ENCODE data around the gene ZRANB1. TPM values are rescaled to one million over a fixed set of nuclear protein-coding genes. Genes with fewer than 3 reads are reported as not detected.

Gene ZRANB1
- total and polyA plus RNA-seq, 2 experiments from 2014 or later, result 4.2 to 26.7 TPM

DNA sequence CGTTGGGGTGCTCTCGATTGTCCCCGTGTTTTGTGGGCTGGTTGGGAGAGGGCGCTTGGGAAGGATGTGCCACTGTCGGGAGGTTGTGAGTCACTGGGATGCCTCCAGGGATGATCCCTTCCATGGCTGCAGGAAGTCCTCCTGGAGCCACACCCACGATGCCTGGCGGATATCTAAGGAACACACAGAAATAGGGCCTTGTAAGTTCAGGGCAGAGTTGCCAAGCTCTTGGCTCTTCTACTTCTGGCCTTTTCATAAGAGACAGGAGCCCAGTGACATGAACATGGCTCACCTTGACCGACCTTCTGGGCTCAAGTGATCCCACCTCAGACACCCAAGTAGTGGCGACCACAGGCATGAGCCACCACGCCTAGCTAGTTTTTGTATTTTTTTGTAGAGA is 47.6 kb downstream of the ZRANB1 start:
- H3K36me3 ChIP-seq (ENCODE audit: insufficient read depth), result peaks cover 55% of the 10 kb centered on the region

DNA sequence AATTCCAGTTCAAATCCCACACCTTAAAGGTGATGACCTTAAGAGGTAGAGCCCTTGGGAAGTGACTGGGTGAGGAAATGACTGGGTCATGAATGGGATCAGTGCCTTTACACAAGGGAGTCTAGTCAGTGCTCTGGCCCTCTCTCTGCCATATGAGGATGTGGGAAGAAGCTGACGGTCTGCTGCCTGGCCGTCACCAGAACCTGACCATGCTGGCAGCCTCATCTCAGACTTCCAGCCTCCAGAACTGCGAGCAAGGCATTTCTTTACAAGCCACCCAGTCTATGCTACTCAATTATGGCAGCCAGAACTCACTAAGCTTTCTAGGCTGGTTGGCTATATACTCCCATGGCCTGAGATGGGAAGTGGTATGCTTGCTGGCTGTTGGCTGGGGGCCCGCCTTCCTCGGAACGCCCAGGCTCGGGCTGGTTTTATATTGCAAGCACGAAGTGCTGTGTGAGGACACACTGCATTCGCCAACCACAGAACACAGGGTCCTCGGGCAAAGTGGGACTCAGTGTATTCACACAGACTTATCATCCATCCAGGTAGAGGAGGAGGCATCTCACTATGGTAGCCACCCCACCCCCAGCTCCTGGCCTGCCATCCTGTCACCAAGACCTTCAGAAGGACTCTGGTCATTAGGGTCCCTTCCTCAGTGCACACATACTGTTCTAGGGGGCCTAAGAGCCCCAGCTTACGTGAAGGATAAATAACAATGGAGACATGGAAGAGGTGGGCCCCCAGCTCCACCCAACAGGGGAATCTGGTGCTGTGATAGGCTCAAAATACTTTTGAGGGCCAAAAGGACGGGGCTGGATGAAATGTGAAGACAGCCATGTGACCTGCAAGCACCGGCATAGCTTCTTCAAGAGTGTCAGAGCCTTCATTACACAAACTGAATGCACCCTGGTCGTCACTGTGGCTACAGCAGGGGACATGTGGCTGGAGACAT is 49.0 kb downstream of the ZRANB1 start:
- Histone ChIP-seq H3K27me3 (ENCODE audit: insufficient read depth) (no peaks in the 10 kb centered on the region), H3K9me2 (ENCODE audit: insufficient read depth) (no peaks in the 10 kb centered on the region), H3K27ac (ENCODE audit: low read depth) (peak overlapping the region; percentile 59), H3K4me2 (no peak overlapping the region), H3K4me1 (ENCODE audit: insufficient read depth) (no peaks in the 10 kb centered on the region; the same call in 1 of the 2 replicates), H3K36me3 (ENCODE audit: insufficient read depth) (peaks cover 53% of the 10 kb centered on the region), H3K4me3 (no peak overlapping the region), H4K20me1 (replicated peaks; ENCODE audit: insufficient read depth) (peaks cover 43% of the 10 kb centered on the region), H3K79me2 (replicated peaks; ENCODE audit: insufficient read depth) (peaks cover 5% of the 10 kb centered on the region; the same call in 1 of the 2 replicates), H3F3A (replicated peaks; ENCODE audit: low read depth) (peaks cover 52% of the 10 kb centered on the region), H2AFZ (no peak overlapping the region)
- ATAC-seq (no peak), DNase-seq (ENCODE audit: low spot score) (no peak)
- H3K4me3 Mint-ChIP-seq, result no peak overlapping the region
- peaks cover 57% of the 10 kb centered on the region for H3K27me3 Mint-ChIP-seq (ENCODE audit: insufficient read depth, low read depth, poor library complexity)
- H3K27ac Mint-ChIP-seq, result peak overlapping the region; percentile 40; the same call in 1 of the 2 replicates
- no peaks in the 10 kb centered on the region; the same call in 2 of the 3 replicates for H3K9me3 Mint-ChIP-seq
- TF ChIP-seq ZNF331 (CRISPR knock-in tag; IDR thresholded peaks at IDR 0.05; ENCODE audit: low read depth), result no peak
- peaks cover 91% of the 10 kb centered on the region for H3K36me3 Mint-ChIP-seq (ENCODE audit: low read depth)
- no peaks in the 10 kb centered on the region for H3K4me1 Mint-ChIP-seq

More for the DNA sequence above, 47.6 kb downstream of the ZRANB1 start:
- Histone ChIP-seq H3K27me3 (ENCODE audit: insufficient read depth) (no peaks in the 10 kb centered on the region), H3K9me2 (ENCODE audit: insufficient read depth) (no peaks in the 10 kb centered on the region), H3K4me1 (ENCODE audit: insufficient read depth) (no peaks in the 10 kb centered on the region; the same call in 1 of the 2 replicates), H3K27ac (ENCODE audit: low read depth) (no peak overlapping the region), H3K4me2 (no peak overlapping the region), H3K79me2 (replicated peaks; ENCODE audit: insufficient read depth) (peaks cover 5% of the 10 kb centered on the region; the same call in 1 of the 2 replicates), H2AFZ (no peak overlapping the region), H3K4me3 (no peak overlapping the region), H3F3A (replicated peaks; ENCODE audit: low read depth) (peaks cover 44% of the 10 kb centered on the region), H4K20me1 (replicated peaks; ENCODE audit: insufficient read depth) (peaks cover 43% of the 10 kb centered on the region)
- no peak for DNase-seq (ENCODE audit: low spot score)
- no peak for ATAC-seq
- TF ChIP-seq POLR2AphosphoS5 (IDR thresholded peaks at IDR 0.05; ENCODE audit: low read depth), result peak; percentile 8; the same call in 1 of the 2 replicates
- no peak for TF ChIP-seq EZH2phosphoT487 (IDR thresholded peaks at IDR 0.05; ENCODE audit: unreplicated experiment)
- TF ChIP-seq, protein P1, sequence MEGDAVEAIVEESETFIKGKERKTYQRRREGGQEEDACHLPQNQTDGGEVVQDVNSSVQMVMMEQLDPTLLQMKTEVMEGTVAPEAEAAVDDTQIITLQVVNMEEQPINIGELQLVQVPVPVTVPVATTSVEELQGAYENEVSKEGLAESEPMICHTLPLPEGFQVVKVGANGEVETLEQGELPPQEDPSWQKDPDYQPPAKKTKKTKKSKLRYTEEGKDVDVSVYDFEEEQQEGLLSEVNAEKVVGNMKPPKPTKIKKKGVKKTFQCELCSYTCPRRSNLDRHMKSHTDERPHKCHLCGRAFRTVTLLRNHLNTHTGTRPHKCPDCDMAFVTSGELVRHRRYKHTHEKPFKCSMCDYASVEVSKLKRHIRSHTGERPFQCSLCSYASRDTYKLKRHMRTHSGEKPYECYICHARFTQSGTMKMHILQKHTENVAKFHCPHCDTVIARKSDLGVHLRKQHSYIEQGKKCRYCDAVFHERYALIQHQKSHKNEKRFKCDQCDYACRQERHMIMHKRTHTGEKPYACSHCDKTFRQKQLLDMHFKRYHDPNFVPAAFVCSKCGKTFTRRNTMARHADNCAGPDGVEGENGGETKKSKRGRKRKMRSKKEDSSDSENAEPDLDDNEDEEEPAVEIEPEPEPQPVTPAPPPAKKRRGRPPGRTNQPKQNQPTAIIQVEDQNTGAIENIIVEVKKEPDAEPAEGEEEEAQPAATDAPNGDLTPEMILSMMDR (conservative IDR thresholded peaks at IDR 0.05; ENCODE audit: low read depth in 2 of 2), result no peak
- H3K27me3 Mint-ChIP-seq (ENCODE audit: insufficient read depth, low read depth, poor library complexity), result peaks cover 46% of the 10 kb centered on the region
- H3K9me3 Mint-ChIP-seq, result no peaks in the 10 kb centered on the region; the same call in 2 of the 3 replicates
- no peaks in the 10 kb centered on the region for H3K4me1 Mint-ChIP-seq
- H3K27ac Mint-ChIP-seq, result no peak overlapping the region
- no peak overlapping the region for H3K4me3 Mint-ChIP-seq
- peaks cover 90% of the 10 kb centered on the region for H3K36me3 Mint-ChIP-seq (ENCODE audit: low read depth)

DNA sequence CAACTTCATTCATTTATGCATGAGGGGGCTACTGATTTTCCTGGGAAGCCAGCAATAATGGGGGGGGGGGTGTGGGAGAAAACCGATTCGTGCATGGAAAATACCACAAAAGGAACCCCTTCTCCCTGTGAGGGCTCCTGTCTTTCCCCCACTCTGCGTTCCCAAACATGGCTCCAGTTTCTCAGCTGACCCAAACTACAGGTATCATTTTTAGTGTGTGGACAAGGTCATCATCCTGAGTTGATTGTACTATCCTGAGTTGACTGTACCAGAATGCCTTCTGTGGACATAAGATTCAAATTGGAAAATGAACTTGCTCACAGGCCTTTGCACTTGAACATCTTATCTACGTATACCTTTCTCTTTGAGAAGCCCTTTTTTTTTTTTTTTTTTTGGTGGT is 49.9 kb downstream of the ZRANB1 start:
- Mint-ChIP-seq H3K4me3 (no peak overlapping the region), H3K27ac (no peak overlapping the region; the same call in 1 of the 2 replicates), H3K9me3 (no peaks in the 10 kb centered on the region; the same call in 2 of the 3 replicates), H3K4me1 (no peaks in the 10 kb centered on the region), H3K27me3 (ENCODE audit: insufficient read depth, low read depth, poor library complexity) (peaks cover 58% of the 10 kb centered on the region), H3K36me3 (ENCODE audit: low read depth) (peaks cover 93% of the 10 kb centered on the region)
- Histone ChIP-seq H3K9me2 (ENCODE audit: insufficient read depth) (no peaks in the 10 kb centered on the region), H3F3A (replicated peaks; ENCODE audit: low read depth) (peaks cover 53% of the 10 kb centered on the region), H4K20me1 (replicated peaks; ENCODE audit: insufficient read depth) (peaks cover 43% of the 10 kb centered on the region), H2AFZ (no peak overlapping the region), H3K4me1 (ENCODE audit: insufficient read depth) (no peaks in the 10 kb centered on the region; the same call in 1 of the 2 replicates), H3K36me3 (ENCODE audit: insufficient read depth) (peaks cover 53% of the 10 kb centered on the region), H3K4me2 (no peak overlapping the region), H3K27ac (ENCODE audit: low read depth) (peak overlapping the region; percentile 59; the same call in 1 of the 2 replicates), H3K27me3 (ENCODE audit: insufficient read depth) (no peaks in the 10 kb centered on the region), H3K4me3 (no peak overlapping the region), H3K79me2 (replicated peaks; ENCODE audit: insufficient read depth) (peaks cover 5% of the 10 kb centered on the region; the same call in 1 of the 2 replicates)
- ATAC-seq (no peak), DNase-seq (ENCODE audit: low spot score) (no peak)
- TF ChIP-seq ZNF331 (CRISPR knock-in tag; IDR thresholded peaks at IDR 0.05; ENCODE audit: low read depth), result no peak
- TF ChIP-seq STAT1 (IDR thresholded peaks at IDR 0.05; ENCODE audit: unreplicated experiment), result no peak
- no peak for TF ChIP-seq EZH2 (IDR thresholded peaks at IDR 0.05; ENCODE audit: low read depth, unreplicated experiment)
- TF ChIP-seq POLR2AphosphoS5 (IDR thresholded peaks at IDR 0.05; ENCODE audit: low read depth), result no peak
- no peak for TF ChIP-seq JUNB (IDR thresholded peaks at IDR 0.05; ENCODE audit: unreplicated experiment)
- TF ChIP-seq EZH2phosphoT487 (IDR thresholded peaks at IDR 0.05; ENCODE audit: unreplicated experiment), result no peak
- TF ChIP-seq, protein P1 (conservative IDR thresholded peaks at IDR 0.05; ENCODE audit: low read depth in 2 of 2), result no peak
- no peak for TF ChIP-seq NANOG (IDR thresholded peaks at IDR 0.05; ENCODE audit: borderline replicate concordance)
